CD4-positive, alpha-beta T cell (primary cell): ENCODE measurements around the gene CAT. TPM values are rescaled to one million over a fixed set of nuclear protein-coding genes. Genes with fewer than 3 reads are reported as not detected.

Experiments used
- ATAC-seq: fragments of 200-7000 bp; cut with Tn5 transposase; one replicate; pipeline ENCODE4 v1.10.0; 2022; ENCODE audit warnings: mild to moderate bottlenecking; ENCODE audit not compliant: poor library complexity
- CTCF ChIA-PET: fragments of 350-600 bp; sonication (Branson Sonifier 250); formaldehyde crosslinking; loops from one replicate; lab custom pipeline; 2021; ENCODE audit warnings: antibody characterized with exemption, inconsistent platforms; lab: Charles Lee
- POLR2A ChIA-PET: fragments of 350-600 bp; sonication (Branson Sonifier 250); formaldehyde crosslinking; loops from one replicate; lab custom pipeline; 2021; ENCODE audit warnings: antibody characterized with exemption, inconsistent platforms; lab: Charles Lee
- DNase-seq, 14 experiments: peaks; one replicate each; pipeline ENCODE4 v3.0.0-alpha.2; 2013 to 2020; ENCODE audit warnings: mixed read lengths in 2 of 14
- H3K27ac ChIP-seq, 2 donors: one replicate each; pipeline versions ENCODE4 v1.5.1 to v1.7.0; 2013; ENCODE audit warnings: low read length in 2 of 2, low read depth in 1 of 2, mild to moderate bottlenecking in 1 of 2
- H3K27me3 ChIP-seq, 2 experiments: 1 replicate in 1 of 2; 2 replicates in 1 of 2; pipeline versions ENCODE4 v1.6.1 to v1.7.0; 2013; ENCODE audit warnings: low read length in 2 of 2, control low read depth in 1 of 2, mild to moderate bottlenecking in 1 of 2, moderate library complexity in 1 of 2; ENCODE audit not compliant: insufficient read depth in 2 of 2, control insufficient read depth in 1 of 2
- H3K36me3 ChIP-seq: one replicate; pipeline ENCODE4 v1.6.1; 2013; ENCODE audit warnings: low read length, control low read depth; ENCODE audit not compliant: insufficient read depth
- H3K4me1 ChIP-seq: one replicate; pipeline ENCODE4 v1.6.1; 2013; ENCODE audit warnings: low read length, control low read depth; ENCODE audit not compliant: insufficient read depth
- H3K4me3 ChIP-seq: one replicate; pipeline ENCODE4 v1.5.1; 2013; ENCODE audit warnings: mild to moderate bottlenecking, low read length, moderate library complexity
- H3K9me3 ChIP-seq, 2 experiments: 1 replicate in 1 of 2; 2 replicates in 1 of 2; pipeline versions ENCODE4 v1.6.1 to v1.7.0; 2013; ENCODE audit warnings: low read length in 2 of 2, mild to moderate bottlenecking in 2 of 2, control low read depth in 1 of 2, moderate library complexity in 1 of 2; ENCODE audit not compliant: control insufficient read depth in 1 of 2, insufficient read depth in 1 of 2
- H3K27ac Mint-ChIP-seq: one replicate; pipeline ENCODE4 v1.8.0; 2020; ENCODE audit warnings: mixed read lengths
- H3K27me3 Mint-ChIP-seq: one replicate; pipeline ENCODE4 v1.8.0; 2021; ENCODE audit warnings: mixed read lengths
- H3K36me3 Mint-ChIP-seq: one replicate; pipeline ENCODE4 v1.8.0; 2021; ENCODE audit warnings: low read depth, mixed read lengths
- H3K4me1 Mint-ChIP-seq: one replicate; pipeline ENCODE4 v1.8.0; 2021; ENCODE audit warnings: low read depth, mixed read lengths
- H3K4me3 Mint-ChIP-seq: one replicate; pipeline ENCODE4 v1.8.0; 2020; ENCODE audit warnings: mild to moderate bottlenecking, mixed read lengths
- H3K9me3 Mint-ChIP-seq: one replicate; pipeline ENCODE4 v1.8.0; 2020; ENCODE audit warnings: mixed read lengths
- CTCF ChIP-seq: fragments of 200-600 bp; IDR thresholded peaks from one replicate; pipeline ENCODE4 v1.8.0; 2022; ENCODE audit warnings: antibody characterized with exemption, mild to moderate bottlenecking
- intact Hi-C, 2 experiments: fragments of 100-400 bp; cut with DNase I in 1 of 2; cut with micrococcal nuclease in 1 of 2; formaldehyde crosslinking; loops; one replicate each; pipeline versions ENCODE4 v1.15.1 to v1.9.0; 2023 to 2025; cut with DNase I, micrococcal nuclease
- total RNA-seq, 174 experiments: library from RNA in 2 of 174; stranded (reverse) in 2 of 174; gene quantifications; one replicate each; pipeline ENCODE4 v1.2.3 and lab custom pipeline; 2021 to 2026

Gene CAT
- total RNA-seq, 2 experiments from 2014 or later, result 8.5 to 9.8 TPM

- H3K27me3 ChIP-seq, result no peaks in the 10 kb centered on the region
- no peaks in the 10 kb centered on the region for H3K9me3 Mint-ChIP-seq
- DNase-seq (no peak), ATAC-seq (no peak)
- H3K4me1 Mint-ChIP-seq, result peaks cover 77% of the 10 kb centered on the region
- H3K4me3 Mint-ChIP-seq, result no peak overlapping the region
- intact Hi-C loops, result loop anchor here in 1 of 2 experiments (10.0 kb wide), 2 partner anchors 1551 to 1861 kb away; partner anchors contain the start of genes EIF3M and QSER1
- no peaks in the 10 kb centered on the region for H3K9me3 ChIP-seq
- TF ChIP-seq CTCF, result no peak
- no peak overlapping the region for H3K27ac Mint-ChIP-seq
- ChIA-PET CTCF (no interaction called here), POLR2A (no interaction called here)
- H3K27ac ChIP-seq, result no peak overlapping the region
- peaks cover 16% of the 10 kb centered on the region for H3K4me1 ChIP-seq
- no peak overlapping the region for H3K4me3 ChIP-seq
- H3K27me3 Mint-ChIP-seq, result no peaks in the 10 kb centered on the region
- H3K36me3 ChIP-seq, result peaks cover 13% of the 10 kb centered on the region
- peaks cover 22% of the 10 kb centered on the region for H3K36me3 Mint-ChIP-seq
These were observed 7.2 kb downstream of the CAT start for GRCh38 chr11:34445956-34446355.

- Mint-ChIP-seq H3K27ac (no peak overlapping the region), H3K4me1 (peaks cover 73% of the 10 kb centered on the region), H3K4me3 (no peak overlapping the region), H3K9me3 (no peaks in the 10 kb centered on the region), H3K36me3 (peaks cover 27% of the 10 kb centered on the region), H3K27me3 (no peaks in the 10 kb centered on the region)
- Histone ChIP-seq H3K4me1 (peaks cover 16% of the 10 kb centered on the region), H3K9me3 (no peaks in the 10 kb centered on the region), H3K36me3 (peaks cover 17% of the 10 kb centered on the region), H3K27ac (no peak overlapping the region), H3K27me3 (no peaks in the 10 kb centered on the region), H3K4me3 (no peak overlapping the region)
- no peak for DNase-seq
- TF ChIP-seq CTCF, result no peak
- intact Hi-C loops, result loop anchor here in 1 of 2 experiments (10.0 kb wide), 2 partner anchors 1552 to 1862 kb away; partner anchors contain the start of genes EIF3M and QSER1
- no peak for ATAC-seq
- CTCF ChIA-PET, result no interaction called here
- POLR2A ChIA-PET, result no interaction called here
These were observed 7.7 kb downstream of the CAT start for GRCh38 chr11:34446386-34446785.

- DNase-seq (no peak), ATAC-seq (no peak)
- peaks cover 33% of the 10 kb centered on the region for H3K36me3 Mint-ChIP-seq
- Histone ChIP-seq H3K9me3 (no peaks in the 10 kb centered on the region), H3K4me3 (no peak overlapping the region), H3K27me3 (no peaks in the 10 kb centered on the region), H3K36me3 (peaks cover 24% of the 10 kb centered on the region), H3K27ac (no peak overlapping the region), H3K4me1 (peaks cover 16% of the 10 kb centered on the region)
- ChIA-PET POLR2A (interaction anchor here (1.8 kb wide), 1 partner anchor 342 kb away, joined by 5 read pairs; the partner anchor contains the start of gene NAT10), CTCF (no interaction called here)
- H3K27ac Mint-ChIP-seq, result no peak overlapping the region
- TF ChIP-seq CTCF, result no peak
- intact Hi-C loops, result loop anchor here in 1 of 2 experiments (10.0 kb wide), 2 partner anchors 1552 to 1862 kb away; partner anchors contain the start of genes EIF3M and QSER1
- H3K4me1 Mint-ChIP-seq, result peaks cover 72% of the 10 kb centered on the region
- H3K9me3 Mint-ChIP-seq, result no peaks in the 10 kb centered on the region
- no peak overlapping the region for H3K4me3 Mint-ChIP-seq
- no peaks in the 10 kb centered on the region for H3K27me3 Mint-ChIP-seq
These were observed 8.3 kb downstream of the CAT start for GRCh38 chr11:34447044-34447443.
